GM12864 (cell line): ENCODE results near the gene CHI3L2.

Experiments
- DNase-seq: peaks from one replicate; pipeline ENCODE4 v3.0.0-alpha.2; 2011; ENCODE audit warnings: low read depth
- H3K4me3 ChIP-seq: 2 replicates; pipeline ENCODE4 v1.5.1; 2011; ENCODE audit warnings: mild to moderate bottlenecking, low read depth, low read length, control low read depth
- CTCF ChIP-seq: IDR thresholded peaks from 2 replicates; pipeline ENCODE4 v1.5.1; 2011; ENCODE audit warnings: low read depth, mild to moderate bottlenecking, moderate library complexity, low read length, control low read depth, inconsistent platforms; ENCODE audit errors: missing control alignments

Gene CHI3L2

GRCh38 chr1:111197598-111198284, 29.8 kb upstream of the CHI3L2 start:
- H3K4me3 ChIP-seq, result peak overlapping the region; percentile 66
- peak; percentile 89 for TF ChIP-seq CTCF
- DNase-seq, result peak; percentile 67

GRCh38 chr1:111198836-111199235, 28.7 kb upstream of the CHI3L2 start:
- peak overlapping the region; percentile 66 for H3K4me3 ChIP-seq
- no peak for TF ChIP-seq CTCF
- DNase-seq, result no peak

GRCh38 chr1:111199329-111199728, 28.2 kb upstream of the CHI3L2 start:
- H3K4me3 ChIP-seq, result peak overlapping the region; percentile 66
- TF ChIP-seq CTCF, result no peak
- DNase-seq, result no peak

- no peak for DNase-seq
- H3K4me3 ChIP-seq, result peak within 1 kb of the TSS; percentile 66
- peak; percentile 8 for TF ChIP-seq CTCF
Observed at GRCh38 chr1:111199881-111200801, 27.4 kb upstream of the CHI3L2 start, which contains the start of gene DENND2D. TSS of gene DENND2D (minus strand) at chr1:111200646. CDS start at chr1:111200459, 187 bp downstream.

- peak overlapping the region; percentile 66 for H3K4me3 ChIP-seq
- no peak for TF ChIP-seq CTCF
- no peak for DNase-seq
Observed at GRCh38 chr1:111200802-111201161, 26.7 kb upstream of the CHI3L2 start.

GRCh38 chr1:111201275-111202090, 26.0 kb upstream of the CHI3L2 start:
- no peak for TF ChIP-seq CTCF
- DNase-seq, result no peak
- H3K4me3 ChIP-seq, result peak overlapping the region; percentile 66
